ENCODE measurements around the gene GPR107.

GPR107 gene

GRCh38 chr9:130029223-130029973, 24.3 kb upstream of the GPR107 start:
- no peak for TF ChIP-seq CTCF (conservative IDR thresholded peaks at IDR 0.05; ENCODE audit: low read depth, low read length)
- no peak overlapping the region for H3K4me3 ChIP-seq (ENCODE audit: low read length)
- DNase-seq (ENCODE audit: low read depth): no peak

- H3K4me3 ChIP-seq (ENCODE audit: low read length): no peak overlapping the region
- TF ChIP-seq CTCF (conservative IDR thresholded peaks at IDR 0.05; ENCODE audit: low read depth, low read length): no peak
- DNase-seq (ENCODE audit: low read depth): no peak
Observed at GRCh38 chr9:130030651-130031127, 23.0 kb upstream of the GPR107 start.

GRCh38 chr9:130034570-130034969, 19.1 kb upstream of the GPR107 start:
- H3K4me3 ChIP-seq (ENCODE audit: low read length): no peak overlapping the region
- TF ChIP-seq CTCF (conservative IDR thresholded peaks at IDR 0.05; ENCODE audit: low read depth, low read length): no peak
- DNase-seq (ENCODE audit: low read depth): no peak

- no peak overlapping the region for H3K4me3 ChIP-seq (ENCODE audit: low read length)
- no peak for DNase-seq (ENCODE audit: low read depth)
- no peak for TF ChIP-seq CTCF (conservative IDR thresholded peaks at IDR 0.05; ENCODE audit: low read depth, low read length)
Observed at GRCh38 chr9:130036099-130036498, 17.6 kb upstream of the GPR107 start.

GRCh38 chr9:130039528-130040147, 14.1 kb upstream of the GPR107 start:
- no peak overlapping the region for H3K4me3 ChIP-seq (ENCODE audit: low read length)
- peak; percentile 23 for TF ChIP-seq CTCF (conservative IDR thresholded peaks at IDR 0.05; ENCODE audit: low read depth, low read length)
- DNase-seq (ENCODE audit: low read depth): no peak

- no peak for DNase-seq (ENCODE audit: low read depth)
- H3K4me3 ChIP-seq (ENCODE audit: low read length): peak overlapping the region; percentile 85
- TF ChIP-seq CTCF (conservative IDR thresholded peaks at IDR 0.05; ENCODE audit: low read depth, low read length): no peak
Observed at GRCh38 chr9:130040984-130041647, 12.6 kb upstream of the GPR107 start.

Data from retinal pigment epithelial cell (primary cell).